ENCODE data around the gene UCK1. TPM values are rescaled to one million over a fixed set of nuclear protein-coding genes. Genes with fewer than 3 reads are reported as not detected.
A peak's percentile ranks its signal among the peaks of the same experiment; 100 is the strongest.

UCK1 gene
- total and polyA plus RNA-seq, 2 of the 13 experiments (the other 11 are each of a cell fraction or from before 2014, with no cell fraction given) = 11.0 to 24.1 TPM

GRCh38 chr9:131502781-131503625, 28.1 kb downstream of the UCK1 start, which contains the start of gene POMT1 (continued):
- TF ChIP-seq, protein P1, sequence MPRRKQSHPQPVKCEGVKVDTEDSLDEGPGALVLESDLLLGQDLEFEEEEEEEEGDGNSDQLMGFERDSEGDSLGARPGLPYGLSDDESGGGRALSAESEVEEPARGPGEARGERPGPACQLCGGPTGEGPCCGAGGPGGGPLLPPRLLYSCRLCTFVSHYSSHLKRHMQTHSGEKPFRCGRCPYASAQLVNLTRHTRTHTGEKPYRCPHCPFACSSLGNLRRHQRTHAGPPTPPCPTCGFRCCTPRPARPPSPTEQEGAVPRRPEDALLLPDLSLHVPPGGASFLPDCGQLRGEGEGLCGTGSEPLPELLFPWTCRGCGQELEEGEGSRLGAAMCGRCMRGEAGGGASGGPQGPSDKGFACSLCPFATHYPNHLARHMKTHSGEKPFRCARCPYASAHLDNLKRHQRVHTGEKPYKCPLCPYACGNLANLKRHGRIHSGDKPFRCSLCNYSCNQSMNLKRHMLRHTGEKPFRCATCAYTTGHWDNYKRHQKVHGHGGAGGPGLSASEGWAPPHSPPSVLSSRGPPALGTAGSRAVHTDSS (CRISPR knock-in tag; conservative IDR thresholded peaks at IDR 0.05) = 0 out of 2 replicates have a peak, but pooled peaks have one; percentile 49
- TF ChIP-seq PHF8 (CRISPR knock-in tag; IDR thresholded peaks at IDR 0.05) = peak; percentile 98
- TF ChIP-seq, protein P2, sequence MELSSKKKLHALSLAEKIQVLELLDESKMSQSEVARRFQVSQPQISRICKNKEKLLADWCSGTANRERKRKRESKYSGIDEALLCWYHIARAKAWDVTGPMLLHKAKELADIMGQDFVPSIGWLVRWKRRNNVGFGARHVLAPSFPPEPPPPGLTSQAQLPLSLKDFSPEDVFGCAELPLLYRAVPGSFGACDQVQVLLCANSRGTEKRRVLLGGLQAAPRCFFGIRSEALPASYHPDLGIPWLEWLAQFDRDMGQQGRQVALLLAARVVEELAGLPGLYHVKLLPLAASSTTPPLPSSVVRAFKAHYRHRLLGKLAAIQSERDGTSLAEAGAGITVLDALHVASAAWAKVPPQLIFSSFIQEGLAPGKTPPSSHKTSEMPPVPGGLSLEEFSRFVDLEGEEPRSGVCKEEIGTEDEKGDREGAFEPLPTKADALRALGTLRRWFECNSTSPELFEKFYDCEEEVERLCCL (CRISPR knock-in tag; IDR thresholded peaks at IDR 0.05; ENCODE audit: borderline replicate concordance) = peak; percentile 18; the same call in 1 of the 2 replicates
- no peak for TF ChIP-seq AHR (CRISPR knock-in tag; IDR thresholded peaks at IDR 0.05)
- TF ChIP-seq HNRNPUL1 (IDR thresholded peaks at IDR 0.05; ENCODE audit: low read depth, low read length) = peak; percentile 51; the same call in 1 of the 2 replicates
- TF ChIP-seq HMGA1 (CRISPR knock-in tag; conservative IDR thresholded peaks at IDR 0.05) = no peak
- peak; percentile 82 for TF ChIP-seq HNRNPLL (IDR thresholded peaks at IDR 0.05; ENCODE audit: low read depth, low read length, poor library complexity, severe bottlenecking)
- no peak for TF ChIP-seq ZNF7 (CRISPR knock-in tag; IDR thresholded peaks at IDR 0.05)
- peak; percentile 54 for TF ChIP-seq CBX1 (IDR thresholded peaks at IDR 0.05; ENCODE audit: low read depth)
- TF ChIP-seq POGZ (CRISPR knock-in tag; IDR thresholded peaks at IDR 0.05) = peak; percentile 39; the same call in 1 of the 2 replicates
- TF ChIP-seq, protein P3, sequence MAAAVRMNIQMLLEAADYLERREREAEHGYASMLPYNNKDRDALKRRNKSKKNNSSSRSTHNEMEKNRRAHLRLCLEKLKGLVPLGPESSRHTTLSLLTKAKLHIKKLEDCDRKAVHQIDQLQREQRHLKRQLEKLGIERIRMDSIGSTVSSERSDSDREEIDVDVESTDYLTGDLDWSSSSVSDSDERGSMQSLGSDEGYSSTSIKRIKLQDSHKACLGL (CRISPR knock-in tag; IDR thresholded peaks at IDR 0.05) = peak; percentile 39; the same call in 1 of the 2 replicates
- no peak for TF ChIP-seq GZF1 (CRISPR knock-in tag; IDR thresholded peaks at IDR 0.05)
- 0 out of 2 replicates have a peak, but pooled peaks have one; percentile 27 for TF ChIP-seq ZNF205 (CRISPR knock-in tag; IDR thresholded peaks at IDR 0.05)
- TF ChIP-seq ZNF343 (CRISPR knock-in tag; IDR thresholded peaks at IDR 0.05) = 0 out of 2 replicates have a peak, but pooled peaks have one; percentile 77
- TF ChIP-seq NR2F6 (IDR thresholded peaks at IDR 0.05) = no peak
- TF ChIP-seq NR2F6 (CRISPR knock-in tag; IDR thresholded peaks at IDR 0.05) = peak; percentile 36; the same call in 1 of the 2 replicates
- peak; percentile 41; the same call in 1 of the 2 replicates for TF ChIP-seq ZBTB4 (CRISPR knock-in tag; IDR thresholded peaks at IDR 0.05; ENCODE audit: borderline replicate concordance)
- TF ChIP-seq, protein P4, sequence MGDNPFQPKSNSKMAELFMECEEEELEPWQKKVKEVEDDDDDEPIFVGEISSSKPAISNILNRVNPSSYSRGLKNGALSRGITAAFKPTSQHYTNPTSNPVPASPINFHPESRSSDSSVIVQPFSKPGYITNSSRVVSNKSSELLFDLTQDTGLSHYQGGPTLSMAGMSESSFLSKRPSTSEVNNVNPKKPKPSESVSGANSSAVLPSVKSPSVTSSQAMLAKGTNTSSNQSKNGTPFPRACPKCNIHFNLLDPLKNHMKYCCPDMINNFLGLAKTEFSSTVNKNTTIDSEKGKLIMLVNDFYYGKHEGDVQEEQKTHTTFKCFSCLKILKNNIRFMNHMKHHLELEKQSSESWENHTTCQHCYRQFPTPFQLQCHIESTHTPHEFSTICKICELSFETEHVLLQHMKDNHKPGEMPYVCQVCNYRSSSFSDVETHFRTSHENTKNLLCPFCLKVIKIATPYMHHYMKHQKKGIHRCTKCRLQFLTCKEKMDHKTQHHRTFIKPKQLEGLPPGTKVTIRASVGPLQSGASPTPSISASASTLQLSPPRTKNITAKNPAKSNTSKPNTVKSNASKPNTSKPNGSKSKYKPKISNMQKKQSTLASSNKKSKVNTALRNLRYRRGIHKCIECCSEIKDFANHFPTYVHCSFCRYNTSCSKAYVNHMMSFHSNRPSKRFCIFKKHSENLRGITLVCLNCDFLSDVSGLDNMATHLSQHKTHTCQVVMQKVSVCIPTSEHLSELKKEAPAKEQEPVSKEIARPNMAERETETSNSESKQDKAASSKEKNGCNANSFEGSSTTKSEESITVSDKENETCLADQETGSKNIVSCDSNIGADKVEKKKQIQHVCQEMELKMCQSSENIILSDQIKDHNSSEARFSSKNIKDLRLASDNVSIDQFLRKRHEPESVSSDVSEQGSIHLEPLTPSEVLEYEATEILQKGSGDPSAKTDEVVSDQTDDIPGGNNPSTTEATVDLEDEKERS (CRISPR knock-in tag; IDR thresholded peaks at IDR 0.05) = no peak
- 0 out of 2 replicates have a peak, but pooled peaks have one; percentile 64 for TF ChIP-seq ZNF83 (CRISPR knock-in tag; IDR thresholded peaks at IDR 0.05; ENCODE audit: borderline replicate concordance)

Data from HepG2 (cell line).